Measurements from ENCODE around the gene IPMK. TPM values are rescaled to one million over a fixed set of nuclear protein-coding genes. Genes with fewer than 3 reads are reported as not detected.

The IPMK gene
- total and polyA plus RNA-seq, 8 donors: 4.7 to 8.1 (median 6.9) TPM

GRCh38 chr10:58220769-58221451, 46.8 kb downstream of the IPMK start:
- intact Hi-C loops (cut with DNase I): no loop called here
- no peaks in the 10 kb centered on the region for H3K36me3 ChIP-seq
- ATAC-seq (no peak), DNase-seq (no peak)
- H3K9me3 ChIP-seq: no peaks in the 10 kb centered on the region
- H3K4me3 ChIP-seq: no peak overlapping the region
- no peak overlapping the region for H3K27ac ChIP-seq
- no peak for TF ChIP-seq CTCF (IDR thresholded peaks at IDR 0.05)
- no peaks in the 10 kb centered on the region for H3K27me3 ChIP-seq
- no peaks in the 10 kb centered on the region for H3K4me1 ChIP-seq

GRCh38 chr10:58219875-58220274, 47.8 kb downstream of the IPMK start:
- no peak overlapping the region for H3K27ac ChIP-seq
- TF ChIP-seq CTCF (IDR thresholded peaks at IDR 0.05): no peak
- H3K9me3 ChIP-seq: no peaks in the 10 kb centered on the region
- ATAC-seq (no peak), DNase-seq (no peak)
- no peaks in the 10 kb centered on the region for H3K4me1 ChIP-seq
- H3K27me3 ChIP-seq: no peaks in the 10 kb centered on the region
- H3K4me3 ChIP-seq: no peak overlapping the region
- H3K36me3 ChIP-seq: peaks cover 0 to 5% of the 10 kb centered on the region in 2 donors
- intact Hi-C loops (cut with DNase I): no loop called here

- Histone ChIP-seq H3K27me3 (no peaks in the 10 kb centered on the region), H3K27ac (no peak overlapping the region), H3K4me1 (no peaks in the 10 kb centered on the region), H3K4me3 (no peak overlapping the region), H3K9me3 (no peaks in the 10 kb centered on the region), H3K36me3 (peaks cover 0 to 14% of the 10 kb centered on the region in 2 donors)
- ATAC-seq (no peak), DNase-seq (no peak)
- intact Hi-C loops (cut with DNase I): no loop called here
- no peak for TF ChIP-seq CTCF (IDR thresholded peaks at IDR 0.05)
These were observed 50.1 kb downstream of the IPMK start for GRCh38 chr10:58217612-58218011.

GRCh38 chr10:58212622-58213021, 55.1 kb downstream of the IPMK start:
- Histone ChIP-seq H3K4me1 (no peaks in the 10 kb centered on the region), H3K27me3 (no peaks in the 10 kb centered on the region), H3K36me3 (peaks cover 0 to 23% of the 10 kb centered on the region in 2 donors), H3K9me3 (no peaks in the 10 kb centered on the region), H3K27ac (no peak overlapping the region), H3K4me3 (no peak overlapping the region)
- intact Hi-C loops (cut with DNase I): no loop called here
- no peak for TF ChIP-seq CTCF (IDR thresholded peaks at IDR 0.05)
- ATAC-seq (no peak), DNase-seq (no peak)

GRCh38 chr10:58210160-58210559, 57.5 kb downstream of the IPMK start:
- no peaks in the 10 kb centered on the region for H3K27me3 ChIP-seq
- peaks cover 0 to 18% of the 10 kb centered on the region in 2 donors for H3K36me3 ChIP-seq
- no peak overlapping the region for H3K27ac ChIP-seq
- intact Hi-C loops (cut with DNase I): no loop called here
- H3K4me3 ChIP-seq: no peak overlapping the region
- no peak for DNase-seq
- no peaks in the 10 kb centered on the region for H3K4me1 ChIP-seq
- H3K9me3 ChIP-seq: no peaks in the 10 kb centered on the region
- TF ChIP-seq CTCF (IDR thresholded peaks at IDR 0.05): no peak
- no peak for ATAC-seq
